Mammary epithelial cell (primary cell): ENCODE measurements around the gene HIF1A.

ENCODE experiments used
- EZH2 ChIP-seq: IDR thresholded peaks from 2 replicates; pipeline ENCODE4 v1.6.1; 2012; ENCODE audit warnings: low read length, inconsistent platforms, borderline replicate concordance
- TF ChIP-seq, protein P1 (sequence below), 2 donors: IDR thresholded peaks in 1 of 2; conservative IDR thresholded peaks in 1 of 2; 2 replicates each; pipeline ENCODE4 v1.5.1; 2011 to 2012; ENCODE audit warnings: inconsistent platforms in 2 of 2, low read length in 2 of 2, mild to moderate bottlenecking in 2 of 2, control low read depth in 1 of 2, low read depth in 1 of 2; ENCODE audit not compliant: insufficient read depth in 1 of 2; ENCODE audit errors: extremely low read depth in 1 of 2

DNA sequence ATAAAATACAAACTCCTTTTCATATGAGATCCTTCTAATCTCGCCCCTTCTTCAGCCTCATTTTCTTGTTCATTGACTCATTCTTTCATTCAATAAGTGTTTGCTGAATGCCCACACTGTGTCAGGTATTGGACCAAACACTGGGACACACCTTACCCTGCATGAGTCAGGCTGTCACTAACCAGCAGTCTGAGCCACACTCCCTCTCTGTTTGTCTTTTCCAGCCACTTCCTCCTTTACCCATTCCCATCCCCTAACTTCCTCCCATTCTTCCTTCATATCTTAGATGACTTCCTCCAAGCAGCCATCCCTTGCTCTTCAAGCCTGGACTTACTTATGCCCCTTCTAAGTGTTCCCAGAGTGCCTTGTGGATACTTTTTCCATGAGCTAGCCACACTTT lies 27.0 kb upstream of the HIF1A start:
- TF ChIP-seq, protein P1, sequence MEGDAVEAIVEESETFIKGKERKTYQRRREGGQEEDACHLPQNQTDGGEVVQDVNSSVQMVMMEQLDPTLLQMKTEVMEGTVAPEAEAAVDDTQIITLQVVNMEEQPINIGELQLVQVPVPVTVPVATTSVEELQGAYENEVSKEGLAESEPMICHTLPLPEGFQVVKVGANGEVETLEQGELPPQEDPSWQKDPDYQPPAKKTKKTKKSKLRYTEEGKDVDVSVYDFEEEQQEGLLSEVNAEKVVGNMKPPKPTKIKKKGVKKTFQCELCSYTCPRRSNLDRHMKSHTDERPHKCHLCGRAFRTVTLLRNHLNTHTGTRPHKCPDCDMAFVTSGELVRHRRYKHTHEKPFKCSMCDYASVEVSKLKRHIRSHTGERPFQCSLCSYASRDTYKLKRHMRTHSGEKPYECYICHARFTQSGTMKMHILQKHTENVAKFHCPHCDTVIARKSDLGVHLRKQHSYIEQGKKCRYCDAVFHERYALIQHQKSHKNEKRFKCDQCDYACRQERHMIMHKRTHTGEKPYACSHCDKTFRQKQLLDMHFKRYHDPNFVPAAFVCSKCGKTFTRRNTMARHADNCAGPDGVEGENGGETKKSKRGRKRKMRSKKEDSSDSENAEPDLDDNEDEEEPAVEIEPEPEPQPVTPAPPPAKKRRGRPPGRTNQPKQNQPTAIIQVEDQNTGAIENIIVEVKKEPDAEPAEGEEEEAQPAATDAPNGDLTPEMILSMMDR (conservative IDR thresholded peaks at IDR 0.05 in 1 of 2, IDR thresholded peaks at IDR 0.05 in 1 of 2; ENCODE audit: extremely low read depth in 1 of 2, insufficient read depth in 1 of 2, low read depth in 1 of 2, low read length in 2 of 2), result no peak
- no peak for TF ChIP-seq EZH2
